Inflammatory macrophage (primary cell): Measurements from ENCODE around the gene JAZF1.
"Not testable (repeated sequence)": the region's sequence is repeated elsewhere in the genome, so short reads cannot be mapped to it uniquely, and the experiment has no call there.

ENCODE experiments used
- DNase-seq, 2 donors: peaks; one replicate each; pipeline ENCODE4 v3.0.0-alpha.2; 2020 to 2022

The JAZF1 gene

GRCh38 chr7:28037220-28038010 lies 143.2 kb downstream of the JAZF1 start:
- DNase-seq = peak; percentile 13 to 26

GRCh38 chr7:28036696-28037095 lies 143.9 kb downstream of the JAZF1 start:
- no peak for DNase-seq

- no peak for DNase-seq
Observed at GRCh38 chr7:28033386-28033785, 147.2 kb downstream of the JAZF1 start.

- no peak for DNase-seq
Observed at GRCh38 chr7:28032738-28033380, 147.7 kb downstream of the JAZF1 start.

GRCh38 chr7:28029051-28029450 lies 151.5 kb downstream of the JAZF1 start:
- no peak for DNase-seq

GRCh38 chr7:28028471-28028870 lies 152.1 kb downstream of the JAZF1 start:
- DNase-seq = no peak

- no peak for DNase-seq
Observed at GRCh38 chr7:28026237-28026636, 154.4 kb downstream of the JAZF1 start.

GRCh38 chr7:28024786-28025334 lies 155.7 kb downstream of the JAZF1 start:
- peak in 1 of 2 donors; percentile 6 for DNase-seq

- peak; percentile 74 to 77 for DNase-seq
Observed at GRCh38 chr7:28020302-28020940, 160.2 kb downstream of the JAZF1 start.

- DNase-seq = no peak
Observed at GRCh38 chr7:28018856-28019465, 161.6 kb downstream of the JAZF1 start.

GRCh38 chr7:28018446-28018845 lies 162.1 kb downstream of the JAZF1 start:
- DNase-seq = no peak

- no peak for DNase-seq
Observed at GRCh38 chr7:28018020-28018419, 162.6 kb downstream of the JAZF1 start.

GRCh38 chr7:28017372-28017771 lies 163.2 kb downstream of the JAZF1 start:
- DNase-seq = peak in 1 of 2 donors; percentile 2

GRCh38 chr7:28016297-28016696 lies 164.3 kb downstream of the JAZF1 start:
- no peak for DNase-seq

GRCh38 chr7:28015169-28015568 lies 165.4 kb downstream of the JAZF1 start:
- DNase-seq = no peak

GRCh38 chr7:28014340-28014739 lies 166.3 kb downstream of the JAZF1 start:
- not testable (repeated sequence) for DNase-seq

- no peak for DNase-seq
Observed at GRCh38 chr7:28013441-28013840, 167.2 kb downstream of the JAZF1 start.

- DNase-seq = no peak
Observed at GRCh38 chr7:28013019-28013418, 167.6 kb downstream of the JAZF1 start.

GRCh38 chr7:28008911-28009310 lies 171.7 kb downstream of the JAZF1 start:
- no peak for DNase-seq

GRCh38 chr7:28008171-28008570 lies 172.4 kb downstream of the JAZF1 start:
- DNase-seq = no peak

GRCh38 chr7:28006491-28006890 lies 174.1 kb downstream of the JAZF1 start:
- DNase-seq = no peak

GRCh38 chr7:28005847-28006231 lies 174.8 kb downstream of the JAZF1 start:
- DNase-seq = no peak
